Sigmoid colon (tissue), 7 donors: ENCODE data around the gene PCNT. TPM values are rescaled to one million over a fixed set of nuclear protein-coding genes. Genes with fewer than 3 reads are reported as not detected.

Source experiments
- DNase-seq: peaks from one replicate; pipeline ENCODE4 v3.0.0-alpha.2; 2019
- H3K27ac ChIP-seq, 4 donors: fragments of 200-600 bp; sonication (generic); one replicate each; pipeline ENCODE4 v1.5.1; 2016 to 2019; ENCODE audit warnings: mild to moderate bottlenecking in 1 of 4
- H3K27me3 ChIP-seq, 3 donors: fragments of 200-600 bp; sonication (generic); one replicate each; pipeline ENCODE4 v1.5.1; 2019; ENCODE audit warnings: mild to moderate bottlenecking in 1 of 3
- H3K36me3 ChIP-seq, 4 donors: fragments of 200-600 bp; sonication (generic); one replicate each; pipeline ENCODE4 v1.5.1; 2016 to 2019
- H3K4me1 ChIP-seq, 4 donors: fragments of 200-600 bp; sonication (generic); one replicate each; pipeline ENCODE4 v1.5.1; 2017 to 2019
- H3K4me3 ChIP-seq, 4 donors: fragments of 200-600 bp; sonication (generic); one replicate each; pipeline ENCODE4 v1.5.1; 2017 to 2019; ENCODE audit warnings: mild to moderate bottlenecking in 2 of 4, moderate library complexity in 1 of 4
- H3K9me3 ChIP-seq, 4 donors: fragments of 200-600 bp in 3 of 4; sonication (generic) in 3 of 4; one replicate each; pipeline versions ENCODE4 v1.5.1 to v1.6.1; 2013 to 2019
- CTCF ChIP-seq, 4 experiments: fragments of 450-650 bp in 3 of 4; fragments of 200-600 bp in 1 of 4; IDR thresholded peaks; one replicate each; pipeline ENCODE4 v1.5.1; 2016 to 2019; ENCODE audit warnings: antibody characterized with exemption in 4 of 4, mild to moderate bottlenecking in 3 of 4, moderate library complexity in 2 of 4
- EP300 ChIP-seq, 4 donors: sonication (generic); formaldehyde crosslinking; IDR thresholded peaks; one replicate each; pipeline ENCODE4 v1.6.1; 2017; ENCODE audit warnings: antibody characterized with exemption in 4 of 4
- POLR2A ChIP-seq, 2 donors: fragments of 450-650 bp; IDR thresholded peaks; one replicate each; pipeline ENCODE4 v1.6.1; 2016; ENCODE audit warnings: antibody characterized with exemption in 2 of 2, mild to moderate bottlenecking in 2 of 2, moderate library complexity in 2 of 2
- POLR2AphosphoS5 ChIP-seq, 4 donors: sonication (generic); formaldehyde crosslinking; IDR thresholded peaks; one replicate each; pipeline ENCODE4 v1.6.1; 2017; ENCODE audit warnings: antibody characterized with exemption in 4 of 4
- WGBS, 2 donors: extraction: QIAGEN DNeasy Blood & Tissue Kit; methylation state at CpG; one replicate each; pipeline ENCODE4 v1.1.7; 2013; 5-methylcytosine and 5-hydroxymethylcytosine counted together
- intact Hi-C: fragments of 100-400 bp; cut with DNase I; formaldehyde crosslinking; loops from one replicate; pipeline ENCODE4 v1.15.1; 2023
- polyA plus RNA-seq, 3 donors: library from polyadenylated mRNA; stranded (reverse); fragments of 200-250 nt; gene quantifications; one replicate each; pipeline ENCODE4 v1.2.3, GENCODE V29; 2013
- total RNA-seq, 4 donors: library from RNA; depleted of rRNA; stranded (reverse); fragments of >200 nt; gene quantifications; one replicate each; pipeline ENCODE4 v1.1.0, GENCODE V29; 2016
- donor health status: healthy with polysubstance abuse.
- donor health status: Bipolar disorder and iron deficiency.
- donor health status: healthy.

Gene PCNT
- total and polyA plus RNA-seq, 7 donors: 6.0 to 49.6 (median 18.5) TPM

- H3K27ac ChIP-seq: no peak overlapping the region
- intact Hi-C loops: no loop called here
- 95% methylated on average over 33 of the region's 33 CpGs for WGBS, 2 donors
- H3K4me1 ChIP-seq: peaks cover 0 to 5% (median 1%) of the 10 kb centered on the region in 4 donors
- no peak overlapping the region for H3K4me3 ChIP-seq
- no peak for DNase-seq
- H3K36me3 ChIP-seq: peaks cover 0 to 74% (median 18%) of the 10 kb centered on the region in 4 donors
- no peaks in the 10 kb centered on the region for H3K9me3 ChIP-seq
- TF ChIP-seq CTCF (IDR thresholded peaks at IDR 0.05) (no peak), EP300 (IDR thresholded peaks at IDR 0.05) (no peak), POLR2AphosphoS5 (IDR thresholded peaks at IDR 0.05) (no peak), POLR2A (IDR thresholded peaks at IDR 0.05) (no peak)
- H3K27me3 ChIP-seq: no peaks in the 10 kb centered on the region
Observed at GRCh38 chr21:46388206-46388880, 64.4 kb downstream of the PCNT start.

- Histone ChIP-seq H3K27ac (no peak overlapping the region), H3K4me1 (peaks cover 0 to 6% (median 2%) of the 10 kb centered on the region in 4 donors), H3K9me3 (no peaks in the 10 kb centered on the region), H3K4me3 (no peak overlapping the region), H3K27me3 (no peaks in the 10 kb centered on the region), H3K36me3 (peaks cover 0 to 79% (median 18%) of the 10 kb centered on the region in 4 donors)
- no peak for DNase-seq
- 96% methylated on average over 23 of the region's 23 CpGs for WGBS, 2 donors
- TF ChIP-seq EP300 (IDR thresholded peaks at IDR 0.05) (no peak), POLR2A (IDR thresholded peaks at IDR 0.05) (no peak), POLR2AphosphoS5 (IDR thresholded peaks at IDR 0.05) (no peak), CTCF (IDR thresholded peaks at IDR 0.05) (no peak)
- intact Hi-C loops: no loop called here
Observed at GRCh38 chr21:46388896-46389295, 64.9 kb downstream of the PCNT start.

- no peaks in the 10 kb centered on the region for H3K27me3 ChIP-seq
- H3K9me3 ChIP-seq: no peaks in the 10 kb centered on the region
- intact Hi-C loops: no loop called here
- no peak for DNase-seq
- WGBS, 2 donors: 94 to 95% methylated on average over 29 of the region's 29 CpGs
- H3K27ac ChIP-seq: no peak overlapping the region
- TF ChIP-seq CTCF (IDR thresholded peaks at IDR 0.05) (no peak), EP300 (IDR thresholded peaks at IDR 0.05) (no peak), POLR2AphosphoS5 (IDR thresholded peaks at IDR 0.05) (no peak), POLR2A (IDR thresholded peaks at IDR 0.05) (no peak)
- H3K4me1 ChIP-seq: peaks cover 0 to 6% (median 2%) of the 10 kb centered on the region in 4 donors
- H3K4me3 ChIP-seq: no peak overlapping the region
- H3K36me3 ChIP-seq: peaks cover 0 to 76% (median 13%) of the 10 kb centered on the region in 4 donors
Observed at GRCh38 chr21:46390603-46391545, 66.9 kb downstream of the PCNT start.

- no peak for DNase-seq
- Histone ChIP-seq H3K4me3 (no peak overlapping the region), H3K9me3 (no peaks in the 10 kb centered on the region), H3K27ac (no peak overlapping the region), H3K36me3 (peaks cover 0 to 71% (median 10%) of the 10 kb centered on the region in 4 donors), H3K27me3 (no peaks in the 10 kb centered on the region), H3K4me1 (peaks cover 0 to 6% (median 2%) of the 10 kb centered on the region in 4 donors)
- intact Hi-C loops: no loop called here
- WGBS, 2 donors: 93 to 95% methylated on average over 9 of the region's 9 CpGs
- no peak for TF ChIP-seq CTCF (IDR thresholded peaks at IDR 0.05)
- TF ChIP-seq POLR2AphosphoS5 (IDR thresholded peaks at IDR 0.05): no peak
- no peak for TF ChIP-seq EP300 (IDR thresholded peaks at IDR 0.05)
- TF ChIP-seq POLR2A (IDR thresholded peaks at IDR 0.05): no peak
Observed at GRCh38 chr21:46391773-46392172, 67.8 kb downstream of the PCNT start.
